HepG2 (cell line): ENCODE data around the gene BSG. TPM values are rescaled to one million over a fixed set of nuclear protein-coding genes. Genes with fewer than 3 reads are reported as not detected.
A peak's percentile ranks its signal among the peaks of the same experiment; 100 is the strongest.

Experiments
- ATAD3A ChIP-seq: sonication (generic); formaldehyde crosslinking; IDR thresholded peaks from 2 replicates; pipeline ENCODE4 v1.4.0; 2020; ENCODE audit warnings: missing genetic modification reagents
- CREM ChIP-seq, 2 experiments: sonication (generic) in 1 of 2; formaldehyde crosslinking in 1 of 2; IDR thresholded peaks; 2 replicates each; pipeline versions ENCODE4 v1.4.0 to v1.6.1; 2016 to 2020; ENCODE audit warnings: antibody characterized with exemption in 1 of 2, mild to moderate bottlenecking in 1 of 2, missing genetic modification reagents in 1 of 2
- HDAC6 ChIP-seq: fragments of 200-600 bp; sonication (generic); IDR thresholded peaks from 2 replicates; pipeline ENCODE4 v1.7.0; 2017; ENCODE audit warnings: mild to moderate bottlenecking, antibody characterized with exemption, low read length, low read depth
- HMG20B ChIP-seq: conservative IDR thresholded peaks from 2 replicates; pipeline ENCODE4 v1.6.1; 2016; ENCODE audit warnings: missing genetic modification reagents, missing compliant biosample characterization
- HNRNPH1 ChIP-seq: fragments of 200-400 bp; formaldehyde crosslinking; optimal IDR thresholded peaks from 2 replicates; pipeline ENCODE3; 2017; ENCODE audit warnings: mild to moderate bottlenecking, low read depth, low read length
- HOXA3 ChIP-seq: sonication (generic); formaldehyde crosslinking; IDR thresholded peaks from 2 replicates; pipeline ENCODE4 v1.5.0; 2020; ENCODE audit warnings: missing genetic modification reagents
- HOXA7 ChIP-seq: sonication (generic); formaldehyde crosslinking; IDR thresholded peaks from 2 replicates; pipeline ENCODE4 v1.8.1; 2022; ENCODE audit warnings: mild to moderate bottlenecking, missing genetic modification reagents, moderate library complexity
- ISX ChIP-seq: sonication (generic); formaldehyde crosslinking; conservative IDR thresholded peaks from 2 replicates; pipeline ENCODE4 v1.5.0; 2020; ENCODE audit warnings: missing genetic modification reagents
- NFE2L1 ChIP-seq: sonication (generic); formaldehyde crosslinking; IDR thresholded peaks from 2 replicates; pipeline ENCODE4 v1.4.0; 2020; ENCODE audit warnings: missing genetic modification reagents, mild to moderate bottlenecking, borderline replicate concordance
- NFIB ChIP-seq: sonication (generic); formaldehyde crosslinking; IDR thresholded peaks from 2 replicates; pipeline ENCODE4 v1.9.0; 2021; ENCODE audit warnings: missing genetic modification reagents, mild to moderate bottlenecking, borderline replicate concordance
- PCBP1 ChIP-seq: fragments of 200-400 bp; formaldehyde crosslinking; IDR thresholded peaks from 2 replicates; pipeline ENCODE4 v1.6.1; 2017; ENCODE audit warnings: mild to moderate bottlenecking, low read depth, low read length, borderline replicate concordance
- SALL2 ChIP-seq: sonication (generic); formaldehyde crosslinking; IDR thresholded peaks from 2 replicates; pipeline ENCODE4 v1.8.1; 2023; ENCODE audit warnings: mild to moderate bottlenecking, missing genetic modification reagents, inconsistent platforms
- SATB2 ChIP-seq: sonication (generic); formaldehyde crosslinking; IDR thresholded peaks from 2 replicates; pipeline ENCODE4 v1.5.0; 2020; ENCODE audit warnings: missing genetic modification reagents
- SOX6 ChIP-seq, 2 experiments: fragments of 450-650 bp in 1 of 2; sonication (generic) in 1 of 2; formaldehyde crosslinking in 1 of 2; IDR thresholded peaks; 2 replicates each; pipeline versions ENCODE4 v1.4.0 to v1.6.1; 2017 to 2020; ENCODE audit warnings: antibody characterized with exemption in 1 of 2, mild to moderate bottlenecking in 1 of 2, missing genetic modification reagents in 1 of 2
- TAF15 ChIP-seq: fragments of 200-400 bp; formaldehyde crosslinking; IDR thresholded peaks from one replicate; pipeline ENCODE4 v1.6.1; 2018; ENCODE audit warnings: mild to moderate bottlenecking, low read depth, low read length; ENCODE audit not compliant: poor library complexity, severe bottlenecking
- TBP ChIP-seq: sonication (generic); formaldehyde crosslinking; IDR thresholded peaks from 2 replicates; pipeline ENCODE4 v1.5.0; 2020; ENCODE audit warnings: missing genetic modification reagents
- YY1 ChIP-seq: IDR thresholded peaks from 2 replicates; pipeline ENCODE4 v1.6.1; 2011; ENCODE audit warnings: low read length, low read depth, moderate library complexity, mild to moderate bottlenecking; ENCODE audit not compliant: insufficient read depth, insufficient replicate concordance
- ZBTB38 ChIP-seq: sonication (generic); formaldehyde crosslinking; IDR thresholded peaks from 2 replicates; pipeline ENCODE4 v1.5.1; 2020; ENCODE audit warnings: mild to moderate bottlenecking, missing genetic modification reagents
- ZMAT3 ChIP-seq: sonication (generic); formaldehyde crosslinking; conservative IDR thresholded peaks from 2 replicates; pipeline ENCODE4 v1.7.0; 2021; ENCODE audit warnings: missing genetic modification reagents
- ZNF17 ChIP-seq: sonication (generic); formaldehyde crosslinking; IDR thresholded peaks from 2 replicates; pipeline ENCODE4 v1.5.0; 2020; ENCODE audit warnings: mild to moderate bottlenecking, missing genetic modification reagents
- ZNF207 ChIP-seq: fragments of 450-650 bp; IDR thresholded peaks from 2 replicates; pipeline ENCODE4 v1.6.1; 2016; ENCODE audit warnings: antibody characterized with exemption, borderline replicate concordance
- ZNF382 ChIP-seq: sonication (generic); formaldehyde crosslinking; IDR thresholded peaks from 2 replicates; pipeline ENCODE4 v1.5.0; 2020; ENCODE audit warnings: missing genetic modification reagents, mild to moderate bottlenecking, borderline replicate concordance
- ZNF589 ChIP-seq: sonication (generic); formaldehyde crosslinking; conservative IDR thresholded peaks from 2 replicates; pipeline ENCODE4 v1.8.0; 2022; ENCODE audit warnings: mild to moderate bottlenecking, moderate library complexity, missing genetic modification reagents
- ZNF703 ChIP-seq: sonication (generic); formaldehyde crosslinking; IDR thresholded peaks from 2 replicates; pipeline ENCODE4 v1.5.1; 2020; ENCODE audit warnings: missing genetic modification reagents, mild to moderate bottlenecking, moderate library complexity, borderline replicate concordance
- ZNF788 ChIP-seq: sonication (generic); formaldehyde crosslinking; IDR thresholded peaks from 2 replicates; pipeline ENCODE4 v1.5.0; 2020; ENCODE audit warnings: mild to moderate bottlenecking, missing genetic modification reagents, borderline replicate concordance
- polyA plus RNA-seq, 8 experiments: library from polyadenylated mRNA; depleted of rRNA in 3 of 8; stranded (reverse) in 7 of 8; unstranded in 1 of 8; fragments of >200 nt; fragmentation: Illumina TruSeq in 4 of 8; extraction: Trizol in 4 of 8; gene quantifications; 2 replicates each; pipeline versions ENCODE4 v1.2.1 to v1.2.3, GENCODE V29; 2011 to 2016; ENCODE audit warnings: low read depth in 4 of 8, missing spikeins in 1 of 8, mixed read lengths in 1 of 8; ENCODE audit not compliant: insufficient read depth in 1 of 8
- total RNA-seq, 5 experiments: library from RNA; depleted of rRNA; stranded (reverse); fragments of >200 nt; fragmentation: Illumina TruSeq; extraction: Trizol; gene quantifications; 2 replicates each; pipeline ENCODE4 v1.2.3, GENCODE V29; 2016; ENCODE audit warnings: low read depth in 1 of 5
- TF ChIP-seq, protein P1 (sequence below): sonication (generic); formaldehyde crosslinking; conservative IDR thresholded peaks from 2 replicates; pipeline ENCODE4 v1.8.1; 2023; ENCODE audit warnings: missing genetic modification reagents
- TF ChIP-seq, protein P2 (sequence below): IDR thresholded peaks from 2 replicates; pipeline ENCODE4 v1.6.1; 2016; ENCODE audit warnings: low read depth, borderline replicate concordance

Gene BSG
- total and polyA plus RNA-seq, 2 of the 13 experiments (the other 11 are each of a cell fraction or from before 2014, with no cell fraction given): 309 to 754 TPM

DNA sequence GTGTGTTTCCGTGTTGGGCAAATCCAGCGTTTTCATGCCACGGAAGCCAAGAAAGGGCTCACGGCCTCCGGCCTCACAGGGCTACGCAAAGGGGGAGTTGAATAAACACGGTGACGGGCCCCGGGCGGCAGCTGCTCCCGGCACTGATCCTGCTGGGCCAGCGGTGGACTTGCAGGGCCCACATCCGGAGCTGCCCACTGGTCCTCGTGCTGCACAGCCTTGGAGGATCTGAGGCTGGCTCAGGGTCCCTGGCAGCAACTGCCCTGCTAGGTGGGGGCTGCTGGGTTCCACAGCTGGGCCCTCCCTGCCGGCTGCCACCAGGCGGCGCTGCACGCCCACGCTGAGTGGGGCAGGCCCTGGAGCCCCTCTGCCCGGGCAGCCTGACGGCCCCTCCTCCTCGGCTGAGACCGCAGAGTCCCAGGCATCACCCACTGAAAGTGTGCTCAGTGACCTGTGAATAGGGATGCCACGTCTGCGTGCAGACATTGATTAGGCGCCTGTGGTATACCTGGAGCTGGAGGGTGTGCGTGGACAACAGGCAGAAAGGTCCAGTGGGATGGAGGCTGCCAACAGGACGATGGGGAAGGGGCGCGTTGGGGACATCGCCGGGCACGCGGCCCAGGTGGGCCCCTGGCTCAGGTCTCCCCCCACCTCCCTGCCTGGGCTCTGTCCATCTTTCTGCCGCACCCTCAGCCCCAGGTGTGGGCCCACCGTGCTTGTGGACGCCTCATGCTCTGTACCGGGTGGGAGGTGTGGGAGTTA is 12.0 kb downstream of the BSG start (continued):
- TF ChIP-seq, protein P1, sequence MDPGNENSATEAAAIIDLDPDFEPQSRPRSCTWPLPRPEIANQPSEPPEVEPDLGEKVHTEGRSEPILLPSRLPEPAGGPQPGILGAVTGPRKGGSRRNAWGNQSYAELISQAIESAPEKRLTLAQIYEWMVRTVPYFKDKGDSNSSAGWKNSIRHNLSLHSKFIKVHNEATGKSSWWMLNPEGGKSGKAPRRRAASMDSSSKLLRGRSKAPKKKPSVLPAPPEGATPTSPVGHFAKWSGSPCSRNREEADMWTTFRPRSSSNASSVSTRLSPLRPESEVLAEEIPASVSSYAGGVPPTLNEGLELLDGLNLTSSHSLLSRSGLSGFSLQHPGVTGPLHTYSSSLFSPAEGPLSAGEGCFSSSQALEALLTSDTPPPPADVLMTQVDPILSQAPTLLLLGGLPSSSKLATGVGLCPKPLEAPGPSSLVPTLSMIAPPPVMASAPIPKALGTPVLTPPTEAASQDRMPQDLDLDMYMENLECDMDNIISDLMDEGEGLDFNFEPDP (CRISPR knock-in tag): no peak
- TF ChIP-seq ZNF207: no peak
- no peak for TF ChIP-seq ZNF703 (CRISPR knock-in tag)
- no peak for TF ChIP-seq ISX (CRISPR knock-in tag)
- no peak for TF ChIP-seq SATB2 (CRISPR knock-in tag)
- peak; percentile 72 for TF ChIP-seq YY1
- TF ChIP-seq ZMAT3 (CRISPR knock-in tag): peak; percentile 77; the same call in 1 of the 2 replicates
- TF ChIP-seq ZNF17 (CRISPR knock-in tag): no peak
- TF ChIP-seq HOXA7 (CRISPR knock-in tag): no peak
- TF ChIP-seq ATAD3A (CRISPR knock-in tag): no peak
- no peak for TF ChIP-seq ZNF382 (CRISPR knock-in tag)
- TF ChIP-seq HMG20B (CRISPR knock-in tag): no peak
- no peak for TF ChIP-seq HNRNPH1
- TF ChIP-seq HDAC6: no peak
- TF ChIP-seq, protein P2, sequence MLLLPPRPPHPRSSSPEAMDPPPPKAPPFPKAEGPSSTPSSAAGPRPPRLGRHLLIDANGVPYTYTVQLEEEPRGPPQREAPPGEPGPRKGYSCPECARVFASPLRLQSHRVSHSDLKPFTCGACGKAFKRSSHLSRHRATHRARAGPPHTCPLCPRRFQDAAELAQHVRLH (CRISPR knock-in tag): peak; percentile 47; the same call in 1 of the 2 replicates
- TF ChIP-seq ZNF589 (CRISPR knock-in tag): no peak
- TF ChIP-seq TBP (CRISPR knock-in tag): no peak
- TF ChIP-seq SOX6 (IDR thresholded peaks at IDR 0.05): no peak
- TF ChIP-seq SOX6 (CRISPR knock-in tag; IDR thresholded peaks at IDR 0.05): peak; percentile 58; the same call in 1 of the 2 replicates
- peak; percentile 80; the same call in 1 of the 2 replicates for TF ChIP-seq SALL2 (CRISPR knock-in tag)
- TF ChIP-seq HOXA3 (CRISPR knock-in tag): peak; percentile 42
- no peak for TF ChIP-seq NFE2L1 (CRISPR knock-in tag)
- TF ChIP-seq PCBP1: 0 out of 2 replicates have a peak, but pooled peaks have one; percentile 8
- TF ChIP-seq ZNF788 (CRISPR knock-in tag): peak; percentile 36; the same call in 1 of the 2 replicates
- no peak for TF ChIP-seq NFIB (CRISPR knock-in tag)
- TF ChIP-seq CREM (IDR thresholded peaks at IDR 0.05): no peak
- TF ChIP-seq CREM (CRISPR knock-in tag; IDR thresholded peaks at IDR 0.05): 0 out of 2 replicates have a peak, but pooled peaks have one; percentile 22
- TF ChIP-seq ZBTB38 (CRISPR knock-in tag): peak; percentile 88
- peak; percentile 51 for TF ChIP-seq TAF15
